Fibroblast of lung (primary cell): Measurements from ENCODE around the gene MRM3.
"Not testable (repeated sequence)": the region's sequence is repeated elsewhere in the genome, so short reads cannot be mapped to it uniquely, and the experiment has no call there.

ENCODE experiments used
- CTCF ChIP-seq, 2 donors: IDR thresholded peaks in 1 of 2; conservative IDR thresholded peaks in 1 of 2; 1 replicate in 1 of 2; 2 replicates in 1 of 2; pipeline ENCODE4 v1.5.1; 2011 to 2012; ENCODE audit warnings: low read length in 2 of 2, control low read depth in 1 of 2, inconsistent platforms in 1 of 2, low read depth in 1 of 2, mild to moderate bottlenecking in 1 of 2
- EZH2 ChIP-seq: IDR thresholded peaks from 2 replicates; pipeline ENCODE4 v1.5.1; 2012; ENCODE audit warnings: low read length, control low read depth, mild to moderate bottlenecking; ENCODE audit errors: missing control alignments

DNA sequence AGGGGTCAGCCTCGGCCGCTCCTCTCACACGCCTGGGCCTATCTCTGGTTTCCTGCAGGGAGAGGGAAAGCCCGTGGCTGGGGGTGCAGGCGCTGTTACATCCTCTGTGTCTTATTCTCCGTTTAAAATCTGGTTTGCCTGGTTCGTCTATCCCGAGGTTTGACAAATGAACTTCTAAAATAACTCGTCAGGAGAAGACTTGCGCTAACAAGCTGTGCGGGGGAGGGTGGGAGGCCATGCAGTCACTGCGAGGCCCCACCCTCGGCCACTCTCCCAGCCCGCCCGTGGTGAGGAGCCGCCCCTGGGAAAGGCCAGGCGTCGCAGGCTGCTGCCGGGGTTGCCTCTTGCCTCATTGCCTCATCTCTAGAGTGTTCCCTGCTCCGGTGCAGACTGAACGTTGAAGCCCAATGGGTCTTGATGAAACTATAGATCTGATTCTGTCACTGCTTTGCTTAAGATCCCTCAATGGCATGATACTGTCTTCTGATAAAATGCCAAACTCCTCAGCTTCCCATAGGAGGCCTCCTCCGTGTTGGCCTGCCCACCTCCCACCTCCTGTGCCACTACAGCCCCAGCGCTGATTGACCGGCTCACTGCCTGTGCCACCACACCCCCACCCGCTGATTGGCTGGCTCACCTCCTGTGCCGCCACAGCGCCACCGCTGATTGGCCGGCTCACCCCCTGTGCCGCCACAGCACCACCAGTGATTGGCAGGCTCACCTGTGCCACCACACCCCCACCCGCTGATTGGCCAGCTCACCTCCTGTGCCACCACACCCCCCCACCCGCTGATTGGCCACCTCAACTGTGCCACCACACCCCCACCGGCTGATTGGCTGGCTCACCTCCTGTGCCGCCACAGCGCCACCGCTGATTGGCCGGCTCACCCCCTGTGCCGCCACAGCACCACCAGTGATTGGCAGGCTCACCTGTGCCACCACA lies 8.0 kb downstream of the MRM3 start:
- not testable (repeated sequence) for TF ChIP-seq CTCF (conservative IDR thresholded peaks at IDR 0.05 in 1 of 2, IDR thresholded peaks at IDR 0.05 in 1 of 2; ENCODE audit: low read depth in 1 of 2, low read length in 2 of 2); EZH2
